Bone marrow (tissue), 2 donors: ENCODE results near the gene MOB1A.

Experiments used
- DNase-seq, 2 donors: peaks; one replicate each; lab custom pipeline; 2025; lab: John Stamatoyannopoulos, UW

Gene MOB1A

GRCh38 chr2:74103763-74104162 lies 74.9 kb downstream of the MOB1A start:
- no peak for DNase-seq
